H4 (cell line): ENCODE results near the gene VCY1B. TPM values are rescaled to one million over a fixed set of nuclear protein-coding genes. Genes with fewer than 3 reads are reported as not detected.
"Not testable (repeated sequence)": the region's sequence is repeated elsewhere in the genome, so short reads cannot be mapped to it uniquely, and the experiment has no call there.

ENCODE experiments used
- DNase-seq: peaks from one replicate; pipeline ENCODE4 v3.0.0-alpha.2; 2015; ENCODE audit warnings: low spot score
- total RNA-seq: library from RNA; depleted of rRNA; stranded (reverse); fragments of >200 nt; shearing (Covaris generic); gene quantifications from 2 replicates; pipeline ENCODE4 v1.2.3, GENCODE V29; 2014; rRNA removed

The VCY1B gene
- total RNA-seq, result 14.1 and 27.2 TPM in 2 replicates

DNA sequence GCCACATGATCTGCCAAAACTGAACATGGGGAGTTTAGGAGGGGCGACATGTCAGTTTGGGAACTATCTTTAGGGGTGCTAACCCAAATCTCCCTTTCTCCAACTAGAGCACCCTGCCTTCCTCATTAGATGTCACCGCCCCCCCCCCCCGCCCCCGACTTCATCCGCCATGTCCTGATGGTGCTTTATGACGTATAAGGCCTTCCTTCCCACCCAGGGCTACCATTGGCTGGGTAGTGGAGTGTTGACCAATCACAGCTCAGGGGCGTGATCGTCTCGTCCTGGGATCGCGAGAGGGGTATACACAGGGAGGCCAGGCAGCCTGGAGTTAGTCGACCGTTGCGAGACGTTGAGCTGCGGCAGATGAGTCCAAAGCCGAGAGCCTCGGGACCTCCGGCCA lies at the start of gene VCY1B:
TSS of gene VCY1B (plus strand) at position 301 of the 400 bp plus-strand sequence. CDS start at position 364, 63 bp downstream.
- not testable (repeated sequence) for DNase-seq

DNA sequence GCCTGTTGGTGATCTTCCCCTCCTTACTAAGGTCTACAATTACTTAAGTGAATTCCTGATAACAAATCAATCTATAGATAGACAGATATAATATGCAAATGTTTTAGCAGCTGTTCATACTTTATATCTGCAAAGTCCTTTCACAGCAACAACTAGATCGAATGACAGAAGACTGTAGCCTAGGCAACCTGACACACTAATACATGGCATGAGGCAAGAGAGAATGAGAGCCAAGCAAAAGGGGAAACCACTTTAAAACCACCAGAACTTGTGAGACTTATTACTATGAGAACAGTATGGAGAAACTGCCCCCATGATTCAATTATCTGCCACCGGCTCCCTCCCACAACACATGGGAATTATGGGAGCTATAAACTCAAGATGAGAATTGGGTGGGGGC lies 44.1 kb upstream of the VCY1B start:
- not testable (repeated sequence) for DNase-seq

DNA sequence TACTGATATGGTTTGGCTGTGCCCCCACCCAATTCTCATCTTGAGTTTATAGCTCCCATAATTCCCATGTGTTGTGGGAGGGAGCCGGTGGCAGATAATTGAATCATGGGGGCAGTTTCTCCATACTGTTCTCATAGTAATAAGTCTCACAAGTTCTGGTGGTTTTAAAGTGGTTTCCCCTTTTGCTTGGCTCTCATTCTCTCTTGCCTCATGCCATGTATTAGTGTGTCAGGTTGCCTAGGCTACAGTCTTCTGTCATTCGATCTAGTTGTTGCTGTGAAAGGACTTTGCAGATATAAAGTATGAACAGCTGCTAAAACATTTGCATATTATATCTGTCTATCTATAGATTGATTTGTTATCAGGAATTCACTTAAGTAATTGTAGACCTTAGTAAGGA lies 25.6 kb upstream of the VCY1B start:
- DNase-seq, result not testable (repeated sequence)

DNA sequence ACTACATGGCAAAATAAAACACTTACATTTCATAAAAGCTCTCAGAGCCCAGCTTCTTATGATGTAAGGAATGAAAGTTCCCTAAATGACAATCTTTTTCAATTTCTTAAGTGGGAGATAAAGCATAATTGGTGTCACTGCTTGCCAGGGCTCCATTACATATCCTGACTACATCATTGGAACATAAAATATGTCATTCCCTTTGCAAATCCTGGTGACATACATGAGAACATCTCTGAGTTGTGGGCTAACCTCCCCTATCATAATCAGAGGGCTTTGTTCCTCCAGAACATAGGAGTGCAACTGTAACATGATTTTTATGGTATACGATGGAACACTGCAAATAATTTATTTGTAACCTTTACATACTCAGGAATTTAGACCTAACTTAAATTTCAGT lies 29.9 kb downstream of the VCY1B start:
- DNase-seq, result no peak

Other genes starting within 250 kb of the VCY1B start
- 14.1 and 27.2 TPM in 2 replicates for gene VCY, start 69.8 kb upstream of the VCY1B start, total RNA-seq